Stomach smooth muscle (tissue), 2 donors: ENCODE measurements around the gene PKP2.

Experiments used
- H3K27ac ChIP-seq: one replicate; pipeline ENCODE4 v1.7.0; 2013; ENCODE audit warnings: mild to moderate bottlenecking, low read length, inconsistent platforms
- H3K27me3 ChIP-seq, 2 donors: one replicate each; pipeline ENCODE4 v1.7.0; 2013; ENCODE audit warnings: low read length in 2 of 2; ENCODE audit not compliant: insufficient read depth in 2 of 2, control insufficient read depth in 1 of 2
- H3K36me3 ChIP-seq, 2 donors: one replicate each; pipeline ENCODE4 v1.7.0; 2013; ENCODE audit warnings: low read length in 2 of 2; ENCODE audit not compliant: control insufficient read depth in 2 of 2, insufficient read depth in 2 of 2
- H3K4me1 ChIP-seq: one replicate; pipeline ENCODE4 v1.7.0; 2013; ENCODE audit warnings: low read length; ENCODE audit not compliant: control insufficient read depth, insufficient read depth
- H3K4me3 ChIP-seq, 2 donors: one replicate each; pipeline ENCODE4 v1.7.0; 2013; ENCODE audit warnings: low read length in 2 of 2
- H3K9ac ChIP-seq, 2 donors: one replicate each; pipeline ENCODE4 v1.7.0; 2013; ENCODE audit warnings: low read length in 2 of 2, mild to moderate bottlenecking in 1 of 2
- H3K9me3 ChIP-seq, 2 donors: one replicate each; pipeline ENCODE4 v1.7.0; 2013; ENCODE audit warnings: low read length in 2 of 2; ENCODE audit not compliant: control insufficient read depth in 2 of 2
- donor health status: healthy.
- donor health status: Pancreatic carcinoma.

The PKP2 gene

GRCh38 chr12:32907898-32908476, 11.4 kb upstream of the PKP2 start:
- Histone ChIP-seq H3K9me3 (no peaks in the 10 kb centered on the region), H3K36me3 (no peaks in the 10 kb centered on the region), H3K27ac (no peak overlapping the region), H3K9ac (no peak overlapping the region), H3K4me3 (no peak overlapping the region), H3K27me3 (no peaks in the 10 kb centered on the region), H3K4me1 (no peaks in the 10 kb centered on the region)

- no peaks in the 10 kb centered on the region for H3K4me1 ChIP-seq
- no peak overlapping the region for H3K9ac ChIP-seq
- H3K9me3 ChIP-seq: no peaks in the 10 kb centered on the region
- no peaks in the 10 kb centered on the region for H3K36me3 ChIP-seq
- H3K27ac ChIP-seq: no peak overlapping the region
- H3K27me3 ChIP-seq: no peaks in the 10 kb centered on the region
- no peak overlapping the region for H3K4me3 ChIP-seq
These were observed 10.6 kb upstream of the PKP2 start for GRCh38 chr12:32907166-32907565.

- H3K27ac ChIP-seq: no peak overlapping the region
- H3K4me1 ChIP-seq: no peaks in the 10 kb centered on the region
- no peak overlapping the region for H3K4me3 ChIP-seq
- H3K9me3 ChIP-seq: no peaks in the 10 kb centered on the region
- H3K36me3 ChIP-seq: no peaks in the 10 kb centered on the region
- H3K9ac ChIP-seq: no peak overlapping the region
- H3K27me3 ChIP-seq: no peaks in the 10 kb centered on the region
These were observed 10.0 kb upstream of the PKP2 start for GRCh38 chr12:32906399-32907165.

- Histone ChIP-seq H3K9me3 (no peaks in the 10 kb centered on the region), H3K4me1 (no peaks in the 10 kb centered on the region), H3K27ac (no peak overlapping the region), H3K4me3 (no peak overlapping the region), H3K27me3 (no peaks in the 10 kb centered on the region), H3K36me3 (no peaks in the 10 kb centered on the region), H3K9ac (no peak overlapping the region)
These were observed 7.2 kb upstream of the PKP2 start for GRCh38 chr12:32903763-32904162.

- no peaks in the 10 kb centered on the region for H3K27me3 ChIP-seq
- H3K36me3 ChIP-seq: no peaks in the 10 kb centered on the region
- no peak overlapping the region for H3K4me3 ChIP-seq
- no peaks in the 10 kb centered on the region for H3K9me3 ChIP-seq
- no peaks in the 10 kb centered on the region for H3K4me1 ChIP-seq
- no peak overlapping the region for H3K27ac ChIP-seq
- H3K9ac ChIP-seq: no peak overlapping the region
These were observed 6.7 kb upstream of the PKP2 start for GRCh38 chr12:32903318-32903717.

- Histone ChIP-seq H3K27me3 (no peaks in the 10 kb centered on the region), H3K27ac (no peak overlapping the region), H3K4me3 (no peak overlapping the region), H3K36me3 (no peaks in the 10 kb centered on the region), H3K4me1 (no peaks in the 10 kb centered on the region), H3K9ac (no peak overlapping the region), H3K9me3 (no peaks in the 10 kb centered on the region)
These were observed 5.9 kb upstream of the PKP2 start for GRCh38 chr12:32902287-32902997.

- Histone ChIP-seq H3K9ac (no peak overlapping the region), H3K36me3 (no peaks in the 10 kb centered on the region), H3K27me3 (no peaks in the 10 kb centered on the region), H3K4me3 (no peak overlapping the region), H3K9me3 (no peaks in the 10 kb centered on the region), H3K4me1 (peaks cover 5% of the 10 kb centered on the region), H3K27ac (no peak overlapping the region)
These were observed 5.0 kb upstream of the PKP2 start for GRCh38 chr12:32901553-32901952.

- no peak overlapping the region for H3K4me3 ChIP-seq
- H3K27ac ChIP-seq: no peak overlapping the region
- no peaks in the 10 kb centered on the region for H3K9me3 ChIP-seq
- peaks cover 5% of the 10 kb centered on the region for H3K4me1 ChIP-seq
- H3K27me3 ChIP-seq: no peaks in the 10 kb centered on the region
- no peaks in the 10 kb centered on the region for H3K36me3 ChIP-seq
- no peak overlapping the region for H3K9ac ChIP-seq
These were observed 1.4 kb upstream of the PKP2 start for GRCh38 chr12:32897687-32898573.

GRCh38 chr12:32897281-32897610, 669 bp upstream of the PKP2 start:
- Histone ChIP-seq H3K27me3 (no peaks in the 10 kb centered on the region), H3K9me3 (no peaks in the 10 kb centered on the region), H3K9ac (peak overlapping the region in 1 of 2 donors; percentile 58), H3K4me1 (peaks cover 7% of the 10 kb centered on the region), H3K36me3 (no peaks in the 10 kb centered on the region), H3K27ac (peak overlapping the region; percentile 41), H3K4me3 (peak overlapping the region; percentile 67 to 79)

- Histone ChIP-seq H3K9ac (peak overlapping the region in 1 of 2 donors; percentile 64), H3K36me3 (no peaks in the 10 kb centered on the region), H3K9me3 (no peaks in the 10 kb centered on the region), H3K4me3 (peak overlapping the region; percentile 10 to 79), H3K4me1 (peaks cover 8% of the 10 kb centered on the region), H3K27ac (peak overlapping the region; percentile 1), H3K27me3 (no peaks in the 10 kb centered on the region)
These were observed 717 bp downstream of the PKP2 start for GRCh38 chr12:32895688-32896431.
